CD14-positive monocyte (primary cell): ENCODE results near the gene PAX8. TPM values are rescaled to one million over a fixed set of nuclear protein-coding genes. Genes with fewer than 3 reads are reported as not detected.

Source experiments
- DNase-seq, 3 donors: peaks; one replicate each; pipeline ENCODE4 v3.0.0-alpha.2; 2011 to 2022
- H2AFZ ChIP-seq: 2 replicates; pipeline ENCODE4 v1.6.0; 2012; ENCODE audit warnings: mild to moderate bottlenecking, low read depth, low read length, inconsistent platforms; ENCODE audit not compliant: insufficient read depth, poor library complexity, severe bottlenecking
- H3K27ac ChIP-seq, 2 donors: 1 replicate in 1 of 2; 2 replicates in 1 of 2; pipeline ENCODE4 v1.5.1; 2012 to 2013; ENCODE audit warnings: low read length in 2 of 2, control low read depth in 1 of 2, inconsistent platforms in 1 of 2, low read depth in 1 of 2, mild to moderate bottlenecking in 1 of 2
- H3K27me3 ChIP-seq, 2 donors: one replicate each; pipeline versions ENCODE4 v1.6.0 to v1.6.1; 2011 to 2013; ENCODE audit warnings: low read length in 2 of 2; ENCODE audit not compliant: control insufficient read depth in 2 of 2, insufficient read depth in 2 of 2
- H3K36me3 ChIP-seq, 2 donors: replicated peaks in 1 of 2; 1 replicate in 1 of 2; 2 replicates in 1 of 2; pipeline versions ENCODE4 v1.5.1 to v1.6.1; 2012 to 2013; ENCODE audit warnings: low read length in 2 of 2, control low read depth in 1 of 2, inconsistent platforms in 1 of 2, mild to moderate bottlenecking in 1 of 2; ENCODE audit not compliant: insufficient read depth in 2 of 2, control insufficient read depth in 1 of 2
- H3K4me1 ChIP-seq, 2 donors: 1 replicate in 1 of 2; 2 replicates in 1 of 2; pipeline versions ENCODE4 v1.5.1 to v1.6.1; 2012 to 2013; ENCODE audit warnings: low read length in 2 of 2, control low read depth in 1 of 2, inconsistent platforms in 1 of 2, mild to moderate bottlenecking in 1 of 2, moderate library complexity in 1 of 2; ENCODE audit not compliant: insufficient read depth in 2 of 2, control insufficient read depth in 1 of 2
- H3K4me2 ChIP-seq: replicated peaks from 2 replicates; pipeline ENCODE3; 2012; ENCODE audit warnings: low read length, moderate library complexity, mild to moderate bottlenecking; ENCODE audit not compliant: poor library complexity, severe bottlenecking; ENCODE audit errors: extremely low read depth
- H3K4me3 ChIP-seq, 3 experiments: fragments of 200-600 bp in 1 of 3; sonication (generic) in 1 of 3; replicated peaks in 1 of 3; 1 replicate in 2 of 3; 2 replicates in 1 of 3; pipeline ENCODE4 v1.5.1; 2011 to 2013; ENCODE audit warnings: low read length in 3 of 3, mild to moderate bottlenecking in 3 of 3, control low read depth in 2 of 3, low read depth in 2 of 3, inconsistent platforms in 1 of 3, moderate library complexity in 1 of 3
- H3K79me2 ChIP-seq: 2 replicates; pipeline ENCODE4 v1.6.0; 2012; ENCODE audit warnings: mild to moderate bottlenecking, control low read depth, inconsistent platforms, low read length, moderate library complexity; ENCODE audit not compliant: insufficient read depth
- H3K9ac ChIP-seq: 2 replicates; pipeline ENCODE4 v1.6.0; 2017; ENCODE audit warnings: low read length, mild to moderate bottlenecking; ENCODE audit not compliant: insufficient read depth, poor library complexity, severe bottlenecking
- H3K9me3 ChIP-seq, 2 donors: replicated peaks in 1 of 2; 1 replicate in 1 of 2; 2 replicates in 1 of 2; pipeline versions ENCODE4 v1.5.1 to v1.6.1; 2012 to 2013; ENCODE audit warnings: low read length in 2 of 2, control low read depth in 1 of 2; ENCODE audit not compliant: control insufficient read depth in 1 of 2, insufficient read depth in 1 of 2
- H4K20me1 ChIP-seq: 2 replicates; pipeline ENCODE4 v1.6.0; 2012; ENCODE audit warnings: mild to moderate bottlenecking, low read length, control low read depth, moderate library complexity; ENCODE audit not compliant: insufficient read depth
- H3K27ac Mint-ChIP-seq, 7 donors: one replicate each; pipeline ENCODE4 v1.8.0; 2020; ENCODE audit warnings: mild to moderate bottlenecking in 7 of 7, mixed read lengths in 7 of 7, moderate library complexity in 6 of 7, inconsistent platforms in 2 of 7
- H3K27me3 Mint-ChIP-seq, 3 donors: one replicate each; pipeline ENCODE4 v1.8.0; 2021 to 2022; ENCODE audit warnings: low read depth in 3 of 3, mild to moderate bottlenecking in 3 of 3, mixed read lengths in 3 of 3, moderate library complexity in 3 of 3, inconsistent platforms in 1 of 3
- H3K36me3 Mint-ChIP-seq, 2 donors: one replicate each; pipeline ENCODE4 v1.8.0; 2020; ENCODE audit warnings: mixed read lengths in 2 of 2, inconsistent platforms in 1 of 2, mild to moderate bottlenecking in 1 of 2
- H3K4me1 Mint-ChIP-seq: one replicate; pipeline ENCODE4 v1.8.0; 2020; ENCODE audit warnings: mild to moderate bottlenecking, mixed read lengths
- H3K4me3 Mint-ChIP-seq, 2 donors: one replicate each; pipeline ENCODE4 v1.8.0; 2020; ENCODE audit warnings: mild to moderate bottlenecking in 2 of 2, mixed read lengths in 2 of 2, moderate library complexity in 1 of 2
- H3K9me3 Mint-ChIP-seq, 7 donors: one replicate each; pipeline ENCODE4 v1.8.0; 2020 to 2022; ENCODE audit warnings: mixed read lengths in 7 of 7, mild to moderate bottlenecking in 6 of 7, moderate library complexity in 6 of 7, inconsistent platforms in 2 of 7
- CTCF ChIP-seq: fragments of 200-600 bp; IDR thresholded peaks from one replicate; pipeline ENCODE4 v1.8.0; 2022; ENCODE audit warnings: antibody characterized with exemption, mild to moderate bottlenecking
- WGBS: methylation state at CpG from one replicate; pipeline ENCODE4 v1.1.5; 2013; ENCODE audit warnings: missing lambda C conversion rate; ENCODE audit not compliant: insufficient coverage; 5-methylcytosine and 5-hydroxymethylcytosine counted together
- intact Hi-C, 2 donors: fragments of 100-400 bp; cut with micrococcal nuclease; formaldehyde crosslinking; loops; one replicate each; pipeline versions ENCODE4 v1.15.0 to v1.15.1; 2023
- polyA plus RNA-seq, 3 donors: library from polyadenylated mRNA; depleted of rRNA in 1 of 3; unstranded in 2 of 3; stranded (reverse) in 1 of 3; fragments of 300-500 nt in 2 of 3; fragments of >200 nt in 1 of 3; fragmentation: Illumina TruSeq in 2 of 3; gene quantifications; 1 replicate in 2 of 3; 2 replicates in 1 of 3; pipeline ENCODE4 v1.2.3, GENCODE V29; 2012 to 2021

PAX8 gene
- polyA plus RNA-seq, 3 donors: 0.26 to 0.47 (median 0.36) TPM

GRCh38 chr2:113202305-113203216, 76.2 kb downstream of the PAX8 start:
- H2AFZ ChIP-seq: no peak overlapping the region
- no peaks in the 10 kb centered on the region for H3K79me2 ChIP-seq
- H3K27me3 Mint-ChIP-seq: peaks cover 0 to 4% (median 2%) of the 10 kb centered on the region in 3 donors
- H3K27me3 ChIP-seq: no peaks in the 10 kb centered on the region
- H3K4me1 ChIP-seq: peaks cover 8 to 12% of the 10 kb centered on the region in 2 donors
- H3K27ac ChIP-seq: peak overlapping the region in 1 of 2 donors; percentile 22
- no peak overlapping the region for H3K4me3 ChIP-seq
- peak overlapping the region in 5 of 7 donors; percentile 21 to 77 (median 44) for H3K27ac Mint-ChIP-seq
- TF ChIP-seq CTCF: no peak
- H3K9me3 Mint-ChIP-seq: no peaks in the 10 kb centered on the region
- 82% methylated on average over 10 of the region's 13 CpGs for WGBS
- no peak for DNase-seq
- H4K20me1 ChIP-seq: peaks cover 65% of the 10 kb centered on the region
- intact Hi-C loops: loop anchor here in 1 of 2 donors (5.0 kb wide), 1 partner anchor 170 kb away; no protein-coding TSS in a partner anchor
- peaks cover 42 to 50% of the 10 kb centered on the region in 2 donors for H3K36me3 ChIP-seq
- no peak overlapping the region for H3K4me3 Mint-ChIP-seq
- H3K4me2 ChIP-seq: no peak overlapping the region
- H3K4me1 Mint-ChIP-seq: peaks cover 9% of the 10 kb centered on the region
- no peaks in the 10 kb centered on the region for H3K9me3 ChIP-seq
- H3K36me3 Mint-ChIP-seq: peaks cover 39 to 47% of the 10 kb centered on the region in 2 donors
- no peak overlapping the region for H3K9ac ChIP-seq

- Histone ChIP-seq H3K9me3 (no peaks in the 10 kb centered on the region), H3K27me3 (no peaks in the 10 kb centered on the region), H3K4me1 (peaks cover 8 to 12% of the 10 kb centered on the region in 2 donors), H2AFZ (no peak overlapping the region), H3K27ac (no peak overlapping the region), H3K4me3 (no peak overlapping the region), H3K9ac (no peak overlapping the region), H3K36me3 (peaks cover 50 to 59% of the 10 kb centered on the region in 2 donors), H3K79me2 (no peaks in the 10 kb centered on the region), H3K4me2 (no peak overlapping the region), H4K20me1 (peaks cover 74% of the 10 kb centered on the region)
- no peaks in the 10 kb centered on the region for H3K9me3 Mint-ChIP-seq
- DNase-seq: no peak
- H3K36me3 Mint-ChIP-seq: peaks cover 48 to 56% of the 10 kb centered on the region in 2 donors
- intact Hi-C loops: loop anchor here in 1 of 2 donors (5.0 kb wide), 1 partner anchor 171 kb away; no protein-coding TSS in a partner anchor
- H3K4me1 Mint-ChIP-seq: peaks cover 9% of the 10 kb centered on the region
- no peak overlapping the region for H3K4me3 Mint-ChIP-seq
- peaks cover 0 to 4% (median 2%) of the 10 kb centered on the region in 3 donors for H3K27me3 Mint-ChIP-seq
- H3K27ac Mint-ChIP-seq: peak overlapping the region in 3 of 7 donors; percentile 30 to 71 (median 44)
- WGBS: 100% methylated on average over 2 of the region's 8 CpGs
- TF ChIP-seq CTCF: no peak
Observed at GRCh38 chr2:113201496-113202304, 77.0 kb downstream of the PAX8 start.
